Liver (tissue), 9 donors: Measurements from ENCODE around the gene ARID5B. TPM values are rescaled to one million over a fixed set of nuclear protein-coding genes. Genes with fewer than 3 reads are reported as not detected.

Experiments
- DNase-seq: peaks from one replicate; pipeline ENCODE4 v3.0.0-alpha.2; 2017; ENCODE audit warnings: low spot score
- H3K27ac ChIP-seq, 2 donors: one replicate each; pipeline ENCODE4 v1.7.0; 2013; ENCODE audit warnings: inconsistent platforms in 2 of 2, low read length in 2 of 2, control low read depth in 1 of 2, low read depth in 1 of 2, mild to moderate bottlenecking in 1 of 2
- H3K27me3 ChIP-seq, 4 donors: one replicate each; pipeline versions ENCODE4 v1.6.1 to v1.7.0; 2013; ENCODE audit warnings: low read length in 3 of 4, inconsistent platforms in 1 of 4, mild to moderate bottlenecking in 1 of 4, moderate library complexity in 1 of 4; ENCODE audit not compliant: control insufficient read depth in 4 of 4, insufficient read depth in 4 of 4
- H3K36me3 ChIP-seq, 4 donors: one replicate each; pipeline versions ENCODE4 v1.6.1 to v1.7.0; 2013; ENCODE audit warnings: low read length in 3 of 4, mild to moderate bottlenecking in 3 of 4, low read depth in 1 of 4, moderate library complexity in 1 of 4; ENCODE audit not compliant: control insufficient read depth in 4 of 4, insufficient read depth in 3 of 4
- H3K4me1 ChIP-seq, 4 donors: one replicate each; pipeline versions ENCODE4 v1.6.1 to v1.7.0; 2013; ENCODE audit warnings: low read length in 3 of 4, mild to moderate bottlenecking in 3 of 4, moderate library complexity in 1 of 4; ENCODE audit not compliant: control insufficient read depth in 4 of 4, insufficient read depth in 4 of 4
- H3K4me3 ChIP-seq, 3 donors: one replicate each; pipeline versions ENCODE4 v1.6.1 to v1.7.0; 2013; ENCODE audit warnings: low read length in 3 of 3, control low read depth in 1 of 3, low read depth in 1 of 3, mild to moderate bottlenecking in 1 of 3
- H3K9ac ChIP-seq, 2 donors: one replicate each; pipeline ENCODE4 v1.7.0; 2013; ENCODE audit warnings: low read length in 2 of 2, mild to moderate bottlenecking in 2 of 2, moderate library complexity in 2 of 2, control low read depth in 1 of 2, low read depth in 1 of 2
- H3K9me3 ChIP-seq, 4 donors: one replicate each; pipeline versions ENCODE4 v1.6.1 to v1.7.0; 2013; ENCODE audit warnings: low read length in 3 of 4; ENCODE audit not compliant: control insufficient read depth in 4 of 4
- CTCF ChIP-seq: fragments of 150-350 bp; IDR thresholded peaks from 2 replicates; pipeline ENCODE4 v1.5.1; 2017; ENCODE audit warnings: improper control_type of control experiment, low read depth, low read length; ENCODE audit not compliant: missing input control
- EGR1 ChIP-seq, 2 donors: IDR thresholded peaks; 2 replicates each; pipeline ENCODE4 v1.6.1; 2016 to 2018; ENCODE audit warnings: antibody characterized with exemption in 2 of 2, low read depth in 2 of 2
- FOXA1 ChIP-seq: IDR thresholded peaks from 2 replicates; pipeline ENCODE4 v1.6.1; 2016; ENCODE audit warnings: antibody characterized with exemption
- GABPA ChIP-seq, 2 donors: IDR thresholded peaks in 1 of 2; conservative IDR thresholded peaks in 1 of 2; 2 replicates each; pipeline ENCODE4 v1.6.1; 2016; ENCODE audit warnings: antibody characterized with exemption in 2 of 2, mild to moderate bottlenecking in 1 of 2, moderate library complexity in 1 of 2
- HNF4A ChIP-seq, 2 donors: conservative IDR thresholded peaks; 2 replicates each; pipeline ENCODE4 v1.6.1; 2016; ENCODE audit warnings: antibody characterized with exemption in 2 of 2, mild to moderate bottlenecking in 2 of 2
- HNF4G ChIP-seq: IDR thresholded peaks from 2 replicates; pipeline ENCODE4 v1.6.1; 2016; ENCODE audit warnings: antibody characterized with exemption
- JUND ChIP-seq, 2 donors: IDR thresholded peaks; 2 replicates each; pipeline ENCODE4 v1.6.1; 2016; ENCODE audit warnings: antibody characterized with exemption in 2 of 2
- NR2F2 ChIP-seq: IDR thresholded peaks from 2 replicates; pipeline ENCODE4 v1.6.1; 2016; ENCODE audit warnings: antibody characterized with exemption
- RAD21 ChIP-seq, 2 donors: IDR thresholded peaks; 2 replicates each; pipeline ENCODE4 v1.6.1; 2016; ENCODE audit warnings: antibody characterized with exemption in 2 of 2, mild to moderate bottlenecking in 2 of 2
- REST ChIP-seq: IDR thresholded peaks from 2 replicates; pipeline ENCODE4 v1.6.1; 2016; ENCODE audit warnings: antibody characterized with exemption, mild to moderate bottlenecking
- RXRA ChIP-seq, 2 donors: IDR thresholded peaks; 2 replicates each; pipeline ENCODE4 v1.6.1; 2017 to 2018; ENCODE audit warnings: antibody characterized with exemption in 2 of 2, mild to moderate bottlenecking in 1 of 2
- SP1 ChIP-seq: IDR thresholded peaks from 2 replicates; pipeline ENCODE4 v1.6.1; 2018; ENCODE audit warnings: antibody characterized with exemption, mild to moderate bottlenecking
- TAF1 ChIP-seq: conservative IDR thresholded peaks from 2 replicates; pipeline ENCODE4 v1.6.1; 2016; ENCODE audit warnings: antibody characterized with exemption, mild to moderate bottlenecking
- ZBTB33 ChIP-seq: IDR thresholded peaks from 2 replicates; pipeline ENCODE4 v1.6.1; 2016; ENCODE audit warnings: antibody characterized with exemption
- WGBS: extraction: QIAGEN DNeasy Blood & Tissue Kit; methylation state at CpG from one replicate; pipeline ENCODE4 v1.1.7; 2013; 5-methylcytosine and 5-hydroxymethylcytosine counted together
- polyA plus RNA-seq, 2 donors: library from polyadenylated mRNA; stranded (reverse) in 1 of 2; unstranded in 1 of 2; fragments of 200-250 nt in 1 of 2; fragments of >200 nt in 1 of 2; fragmentation: Nextera tagmentation in 1 of 2; extraction: Ambion mirVana in 1 of 2; gene quantifications; one replicate each; pipeline versions ENCODE4 v1.2.1 to v1.2.3, GENCODE V29; 2013 to 2015
- total RNA-seq, 2 donors: library from RNA; depleted of rRNA; stranded (reverse); fragments of >200 nt; gene quantifications; one replicate each; pipeline ENCODE4 v1.2.3, GENCODE V29; 2014
- TF ChIP-seq, protein P1 (sequence below): IDR thresholded peaks from 2 replicates; pipeline ENCODE4 v1.6.1; 2016; ENCODE audit warnings: antibody characterized with exemption
- donor health status: healthy.
- donor health status: healthy.
- donor health status: healthy.
- donor health status: healthy.
- donor health status: healthy.

ARID5B gene
- total and polyA plus RNA-seq, 4 donors = 1.3 to 6.4 (median 5.2) TPM

- no peak for TF ChIP-seq FOXA1
- no peak for TF ChIP-seq TAF1
- TF ChIP-seq, protein P1, sequence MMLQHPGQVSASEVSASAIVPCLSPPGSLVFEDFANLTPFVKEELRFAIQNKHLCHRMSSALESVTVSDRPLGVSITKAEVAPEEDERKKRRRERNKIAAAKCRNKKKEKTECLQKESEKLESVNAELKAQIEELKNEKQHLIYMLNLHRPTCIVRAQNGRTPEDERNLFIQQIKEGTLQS = no peak
- no peak for TF ChIP-seq RXRA (IDR thresholded peaks at IDR 0.05)
- TF ChIP-seq HNF4A (conservative IDR thresholded peaks at IDR 0.05) = no peak
- TF ChIP-seq SP1 = no peak
Observed at GRCh38 chr10:62021128-62021665, 119.7 kb downstream of the ARID5B start (continued).

- Histone ChIP-seq H3K36me3 (no peaks in the 10 kb centered on the region), H3K4me3 (peak overlapping the region in 1 of 3 donors; percentile 8), H3K4me1 (peaks cover 10 to 22% (median 15%) of the 10 kb centered on the region in 4 donors), H3K9me3 (no peaks in the 10 kb centered on the region), H3K9ac (no peak overlapping the region), H3K27ac (peak overlapping the region; percentile 60 to 66), H3K27me3 (no peaks in the 10 kb centered on the region)
- TF ChIP-seq RAD21 (IDR thresholded peaks at IDR 0.05) = no peak
- TF ChIP-seq CTCF = no peak
- TF ChIP-seq RXRA (IDR thresholded peaks at IDR 0.05) = peak; percentile 7 to 53
- TF ChIP-seq REST = no peak
- TF ChIP-seq, protein P1 = no peak
- no peak for TF ChIP-seq FOXA1
- peak; percentile 59 to 67 for TF ChIP-seq HNF4A (conservative IDR thresholded peaks at IDR 0.05)
- TF ChIP-seq EGR1 (IDR thresholded peaks at IDR 0.05; ENCODE audit: low read depth in 2 of 2) = no peak
- TF ChIP-seq TAF1 = no peak
- peak; percentile 24 for TF ChIP-seq HNF4G
- TF ChIP-seq JUND (IDR thresholded peaks at IDR 0.05) = no peak
- peak; percentile 21 for TF ChIP-seq SP1
- TF ChIP-seq ZBTB33 = no peak
- TF ChIP-seq GABPA (IDR thresholded peaks at IDR 0.05 in 1 of 2, conservative IDR thresholded peaks at IDR 0.05 in 1 of 2) = peak in 1 of 2 donors; percentile 30
- no peak for TF ChIP-seq NR2F2
- DNase-seq = no peak
- WGBS = 42% methylated on average over 5 of the region's 5 CpGs
Observed at GRCh38 chr10:62021978-62022802, 120.7 kb downstream of the ARID5B start.
